Measurements from ENCODE around the gene PRDM2.
"Not testable (repeated sequence)": the region's sequence is repeated elsewhere in the genome, so short reads cannot be mapped to it uniquely, and the experiment has no call there.

The PRDM2 gene

DNA sequence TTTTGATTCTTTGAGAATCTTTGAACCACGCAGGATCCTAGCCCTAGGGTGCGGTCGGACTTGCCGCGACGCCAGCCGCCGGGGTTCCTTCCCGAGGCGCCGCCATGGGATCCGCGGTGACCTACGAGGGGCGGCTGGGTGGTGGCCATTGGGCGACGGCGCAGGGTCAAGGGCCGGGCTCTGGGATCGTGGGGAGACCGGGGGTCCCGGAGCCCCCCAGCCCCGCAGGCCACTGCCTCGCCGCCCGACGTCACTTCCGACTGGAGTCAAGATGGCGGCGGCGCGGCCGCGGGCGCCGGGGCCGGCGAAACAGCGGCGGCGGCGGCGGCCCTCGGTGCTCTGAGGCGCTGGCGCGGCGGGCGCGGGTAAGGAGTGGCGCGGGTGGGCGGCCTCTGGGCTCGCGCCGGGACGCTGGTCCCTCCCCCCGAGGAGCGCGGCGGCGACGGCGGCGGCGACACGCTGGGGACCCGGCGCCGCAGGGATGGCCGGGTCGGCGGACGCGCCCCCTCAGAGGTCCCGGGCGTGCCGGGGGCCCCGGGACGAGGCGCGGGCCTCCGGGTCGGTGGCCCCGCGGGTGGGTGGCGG is at the start of gene PRDM2:
TSS of gene PRDM2 (plus strand) at position 253 of the 585 bp plus-strand sequence. CDS start 15,418 bp downstream, outside the sequence.
- peak; percentile 34 to 35 for DNase-seq (ENCODE audit: low read depth in 2 of 2, low spot score in 1 of 2)

DNA sequence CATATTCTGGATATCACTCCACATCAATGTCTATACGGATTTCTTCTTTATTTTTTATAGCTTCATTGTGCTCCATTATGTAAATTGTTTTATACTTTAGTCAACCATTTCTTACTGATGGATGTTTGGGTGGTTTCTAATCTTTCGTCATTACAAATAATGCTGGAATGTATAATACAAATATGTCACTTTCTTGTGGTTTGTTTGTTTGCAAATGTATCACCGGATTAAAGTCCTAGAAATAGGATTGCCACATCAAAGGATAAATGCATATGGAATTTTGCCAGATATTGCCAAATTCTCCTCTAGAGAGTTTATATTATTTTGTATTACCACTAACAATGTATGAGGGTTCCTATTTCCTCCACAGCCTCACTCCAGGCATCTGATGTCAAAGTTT is 48.7 kb upstream of the PRDM2 start:
- DNase-seq (ENCODE audit: low read depth in 2 of 2, low spot score in 1 of 2), result no peak

DNA sequence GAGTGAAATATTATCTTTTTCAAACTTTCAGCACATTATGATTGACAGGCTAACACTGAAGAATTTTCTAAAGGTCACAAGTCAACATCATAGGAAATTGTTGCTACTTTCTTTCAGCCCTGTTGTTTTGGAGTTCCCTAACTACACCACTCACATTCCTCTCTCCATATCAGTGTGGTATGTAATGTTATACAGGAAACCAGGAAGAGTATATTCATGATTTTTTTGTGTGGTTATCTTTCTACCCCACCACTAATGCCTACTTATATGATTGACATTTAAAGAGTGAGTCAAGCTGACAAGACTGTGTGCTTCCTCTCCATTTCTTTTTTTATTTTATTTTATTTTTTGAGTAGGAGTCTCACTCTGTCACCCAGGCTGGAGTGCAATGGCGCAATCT is 47.8 kb upstream of the PRDM2 start:
- no peak for DNase-seq (ENCODE audit: low read depth in 2 of 2, low spot score in 1 of 2)

GRCh38 chr1:13661539-13661938 is 38.4 kb upstream of the PRDM2 start:
- no peak for DNase-seq (ENCODE audit: low read depth in 2 of 2, low spot score in 1 of 2)

- no peak for DNase-seq (ENCODE audit: low read depth in 2 of 2, low spot score in 1 of 2)
These were observed 37.5 kb upstream of the PRDM2 start for GRCh38 chr1:13662493-13662892.

DNA sequence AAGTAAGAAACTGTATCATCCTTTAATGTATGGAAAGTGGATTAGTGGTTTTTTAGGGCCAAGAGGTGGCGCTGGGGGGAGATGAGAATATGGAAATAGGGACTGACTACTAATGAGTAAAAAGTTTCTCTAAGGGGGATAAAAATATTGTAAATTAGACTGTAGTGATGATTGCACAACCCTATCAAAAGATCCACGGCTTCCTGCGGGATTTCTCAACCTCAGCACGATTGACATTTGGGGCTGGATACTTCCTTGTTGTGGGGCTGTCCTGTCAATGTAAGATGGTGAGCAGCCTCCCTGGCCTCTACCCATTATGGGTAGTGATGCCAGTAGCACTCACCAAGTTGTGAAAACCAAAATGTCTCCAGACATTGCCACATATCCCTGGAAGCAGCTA is 36.0 kb upstream of the PRDM2 start:
- DNase-seq (ENCODE audit: low read depth in 2 of 2, low spot score in 1 of 2), result no peak

DNA sequence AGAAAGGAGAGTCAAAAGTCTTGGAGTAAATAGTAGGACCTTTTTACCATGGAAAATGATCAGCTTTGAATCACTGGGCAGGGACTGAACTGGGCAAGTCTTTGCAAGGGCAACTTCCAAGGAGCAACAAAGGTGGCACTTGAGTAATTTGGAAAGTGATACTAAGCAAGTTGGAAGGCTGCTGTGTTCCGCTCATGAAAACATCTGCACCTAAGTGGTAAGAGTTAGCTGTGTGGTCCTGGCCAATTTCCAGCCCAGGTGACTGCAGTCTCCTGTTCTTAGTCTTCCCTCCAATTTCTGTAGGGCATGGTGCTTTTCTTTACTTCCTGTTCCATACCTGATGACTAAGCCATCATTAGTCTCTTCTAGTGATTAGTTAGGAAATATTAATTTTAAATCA is 35.5 kb upstream of the PRDM2 start:
- DNase-seq (ENCODE audit: low read depth in 2 of 2, low spot score in 1 of 2), result no peak

DNA sequence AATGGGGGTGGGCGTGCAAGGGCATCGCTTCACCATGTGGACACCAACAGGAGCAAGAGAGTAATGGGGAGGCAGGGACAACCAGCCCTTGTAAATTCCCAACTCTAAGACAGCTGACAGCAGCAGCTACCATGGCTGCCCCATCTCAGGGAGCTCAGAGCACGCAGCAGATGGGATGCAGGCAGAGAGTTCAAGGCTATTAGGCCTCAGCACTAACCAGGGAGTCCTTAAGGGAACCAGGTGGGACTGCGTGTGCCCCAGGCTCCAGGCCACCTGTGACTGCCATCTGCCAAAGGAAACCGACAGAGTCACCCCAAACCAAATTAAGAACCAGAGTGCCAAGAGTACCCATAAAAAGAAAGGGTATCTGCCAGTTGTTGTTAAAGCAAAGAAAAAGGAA is 33.7 kb upstream of the PRDM2 start:
- DNase-seq (ENCODE audit: low read depth in 2 of 2, low spot score in 1 of 2), result no peak

DNA sequence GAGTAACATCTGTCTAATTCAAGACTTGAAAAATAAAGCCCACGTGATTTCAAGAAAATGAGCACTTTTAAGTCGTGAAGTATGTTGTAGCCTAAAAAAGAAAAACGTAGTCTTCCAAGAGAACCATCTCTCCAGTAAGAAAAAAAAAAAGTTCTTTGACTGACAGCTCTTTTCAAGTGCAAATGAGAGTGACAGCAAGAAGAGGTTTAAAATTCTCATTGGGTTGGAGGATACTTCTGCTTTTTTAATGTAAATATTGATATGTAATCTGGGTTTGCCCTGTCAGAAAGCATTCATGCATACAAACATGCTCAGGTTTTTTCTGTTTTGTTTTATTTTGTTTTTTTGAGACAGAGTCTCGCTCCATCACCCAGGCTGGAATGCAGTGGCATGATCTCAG is 32.3 kb upstream of the PRDM2 start:
- no peak for DNase-seq (ENCODE audit: low read depth in 2 of 2, low spot score in 1 of 2)

DNA sequence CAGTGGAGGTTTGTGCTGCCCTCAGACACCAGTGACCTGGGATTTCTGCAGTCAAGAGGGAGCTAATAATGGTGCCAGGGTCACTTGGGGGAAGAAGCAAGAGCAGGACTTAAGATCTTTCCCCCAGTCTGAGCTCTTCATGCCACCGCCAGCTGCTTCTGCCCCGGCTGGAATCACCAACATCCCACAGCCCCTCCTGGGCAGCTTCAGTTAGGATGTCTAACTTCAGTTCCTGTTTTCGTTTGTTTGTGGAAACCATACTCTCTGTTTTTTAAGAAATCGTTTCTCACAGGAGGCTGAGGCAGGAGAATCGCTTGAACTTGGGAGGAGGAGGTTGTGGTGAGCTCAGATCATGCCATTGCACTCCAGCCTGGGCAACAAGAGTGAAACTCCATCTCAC is 25.6 kb upstream of the PRDM2 start:
- DNase-seq (ENCODE audit: low read depth in 2 of 2, low spot score in 1 of 2), result no peak

GRCh38 chr1:13675151-13675651 is 24.8 kb upstream of the PRDM2 start:
- DNase-seq (ENCODE audit: low read depth in 2 of 2, low spot score in 1 of 2), result no peak

DNA sequence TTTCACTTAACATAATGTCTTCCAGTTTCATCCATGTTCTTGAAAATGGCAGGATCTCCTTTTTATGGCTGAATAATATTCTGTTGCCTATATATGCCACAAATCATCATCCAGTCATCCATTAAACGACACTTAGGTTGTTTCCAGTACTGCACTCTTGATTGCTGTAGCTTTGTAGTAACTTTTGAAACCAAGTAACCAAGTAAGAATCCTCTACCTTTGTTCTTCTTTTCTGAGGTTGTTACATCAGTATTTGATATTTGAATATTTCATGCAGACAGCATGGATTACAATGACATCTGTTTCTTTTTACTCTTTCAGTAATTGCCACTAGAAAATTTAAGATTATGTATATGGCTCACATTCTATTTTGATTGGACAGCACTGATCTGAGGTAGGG is 22.1 kb upstream of the PRDM2 start:
- no peak for DNase-seq (ENCODE audit: low read depth in 2 of 2, low spot score in 1 of 2)

- no peak for DNase-seq (ENCODE audit: low read depth in 2 of 2, low spot score in 1 of 2)
These were observed 20.3 kb upstream of the PRDM2 start for GRCh38 chr1:13679651-13680050.

- DNase-seq (ENCODE audit: low read depth in 2 of 2, low spot score in 1 of 2), result not testable (repeated sequence)
These were observed 19.4 kb upstream of the PRDM2 start for GRCh38 chr1:13680609-13681008.

DNA sequence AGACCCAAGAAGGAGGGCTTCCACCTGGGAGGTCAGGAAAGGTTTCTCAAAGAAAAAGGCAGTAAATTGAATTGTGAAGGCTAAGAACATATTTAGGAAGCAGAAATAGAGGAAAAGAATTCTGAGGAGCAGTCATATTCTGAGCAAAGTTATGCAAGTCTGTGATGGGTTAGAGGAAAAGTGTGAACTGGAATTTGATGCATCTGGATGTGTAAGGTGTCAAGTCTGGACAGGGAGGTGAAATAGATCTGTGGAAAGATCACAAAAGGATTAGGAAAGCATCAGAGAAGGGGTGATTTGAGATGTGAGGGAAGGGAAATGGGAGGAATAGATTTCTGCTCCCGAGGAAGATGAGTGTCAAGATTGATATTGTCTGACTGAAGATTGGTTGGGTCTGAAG is 18.1 kb upstream of the PRDM2 start:
- no peak for DNase-seq (ENCODE audit: low read depth in 2 of 2, low spot score in 1 of 2)

DNA sequence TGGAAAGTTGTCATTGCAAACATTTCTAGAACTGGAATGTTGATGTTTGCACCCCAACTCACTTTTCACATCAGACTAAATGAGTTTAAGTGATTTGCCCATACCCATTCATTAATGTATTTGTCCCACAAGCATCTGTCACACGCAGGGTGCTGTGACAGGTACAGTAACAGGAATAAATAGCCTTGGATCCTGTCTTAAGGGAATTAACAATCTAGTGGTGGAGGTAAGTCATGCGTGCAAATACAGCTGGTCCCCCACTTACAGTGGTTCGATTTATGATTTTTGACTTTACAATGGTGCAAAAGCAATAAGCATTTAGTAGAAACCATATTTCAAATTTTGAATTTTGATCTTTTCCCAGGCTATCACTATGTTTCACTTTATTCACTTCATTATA is 17.5 kb upstream of the PRDM2 start:
- DNase-seq (ENCODE audit: low read depth in 2 of 2, low spot score in 1 of 2), result no peak

- no peak for DNase-seq (ENCODE audit: low read depth in 2 of 2, low spot score in 1 of 2)
These were observed 16.8 kb upstream of the PRDM2 start for GRCh38 chr1:13683206-13683605.

- DNase-seq (ENCODE audit: low read depth in 2 of 2, low spot score in 1 of 2), result no peak
These were observed 12.8 kb upstream of the PRDM2 start for GRCh38 chr1:13687151-13687715.

- DNase-seq (ENCODE audit: low read depth in 2 of 2, low spot score in 1 of 2), result not testable (repeated sequence)
These were observed 6.9 kb upstream of the PRDM2 start for GRCh38 chr1:13693094-13693493.

DNA sequence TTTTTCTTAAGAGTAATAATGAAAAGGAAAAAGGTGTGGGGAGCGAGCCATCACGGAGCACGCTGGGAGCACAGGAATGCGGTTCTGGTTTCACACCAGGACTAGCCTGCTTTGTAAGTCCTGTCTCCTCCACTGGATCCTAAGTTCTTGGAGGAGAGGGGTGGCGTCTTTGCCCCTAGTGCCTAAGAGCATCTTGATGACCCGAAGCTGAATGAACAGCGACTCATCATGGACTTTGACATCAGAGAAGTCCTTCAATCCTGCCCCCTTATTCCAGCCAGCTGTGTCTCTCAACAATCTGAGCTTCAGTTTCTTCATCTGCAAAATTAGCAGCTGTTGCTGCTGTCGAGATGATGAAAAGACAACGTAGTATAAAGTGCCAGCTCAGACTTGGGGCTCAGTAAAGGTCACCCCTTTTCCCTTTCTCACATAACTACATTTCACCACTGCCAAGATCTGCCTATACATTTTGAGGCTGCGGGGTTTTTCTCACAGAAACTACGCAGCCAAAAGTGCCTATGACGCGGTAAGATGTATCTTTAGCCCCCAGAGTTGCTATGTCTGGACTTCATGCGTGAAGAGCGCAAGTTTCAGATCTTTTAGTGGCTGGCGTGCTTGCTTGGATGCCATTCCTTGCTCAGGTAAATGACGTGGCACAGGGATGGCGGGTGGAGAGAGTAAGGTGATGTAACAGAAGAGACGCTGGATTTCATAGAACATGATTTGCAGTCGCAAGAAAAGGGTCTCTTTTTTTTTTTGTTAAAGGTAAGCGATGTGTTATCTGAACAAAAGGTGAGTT is 4.9 kb upstream of the PRDM2 start:
- DNase-seq (ENCODE audit: low read depth in 2 of 2, low spot score in 1 of 2), result no peak

DNA sequence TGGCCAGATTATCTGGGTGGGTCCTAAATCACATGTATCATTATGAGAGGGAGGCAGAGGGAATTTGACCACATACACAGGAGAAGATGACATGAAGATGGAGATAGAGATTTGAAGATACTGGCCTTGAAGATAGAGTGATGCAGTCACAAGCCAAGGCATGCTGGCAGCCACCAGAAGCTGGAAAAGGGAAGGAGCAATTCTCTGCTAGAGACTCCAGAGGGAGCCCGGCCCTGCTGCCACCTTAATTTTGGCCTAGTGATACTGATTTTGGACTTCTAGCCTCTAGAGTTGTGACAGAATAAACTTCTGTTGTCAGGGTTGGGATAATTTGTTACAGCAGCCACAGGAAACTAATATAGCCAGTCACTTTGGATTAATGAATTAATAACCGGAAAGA is 2.2 kb upstream of the PRDM2 start:
- no peak for DNase-seq (ENCODE audit: low read depth in 2 of 2, low spot score in 1 of 2)

- no peak for DNase-seq (ENCODE audit: low read depth in 2 of 2, low spot score in 1 of 2)
These were observed 478 bp upstream of the PRDM2 start for GRCh38 chr1:13699510-13699909.
